ENCODE measurements around the gene SSBP3.

SSBP3 gene

GRCh38 chr1:54227891-54228310 lies 178.3 kb downstream of the SSBP3 start:
- H3K9ac ChIP-seq (ENCODE audit: low read length), result no peak overlapping the region
- DNase-seq (ENCODE audit: low read depth), result no peak
- H3K4me3 ChIP-seq (ENCODE audit: low read length), result no peak overlapping the region
- no peaks in the 10 kb centered on the region for H3K9me3 ChIP-seq (ENCODE audit: control insufficient read depth, low read length)
- H3K27me3 ChIP-seq (replicated peaks; ENCODE audit: control insufficient read depth, insufficient read depth, low read length), result no peaks in the 10 kb centered on the region
- H3K4me1 ChIP-seq (ENCODE audit: control insufficient read depth, insufficient read depth, low read length), result peaks cover 19% of the 10 kb centered on the region
- H3K36me3 ChIP-seq (ENCODE audit: control insufficient read depth, insufficient read depth, low read length, severe bottlenecking), result no peaks in the 10 kb centered on the region

GRCh38 chr1:54227091-54227602 lies 179.0 kb downstream of the SSBP3 start:
- H3K9me3 ChIP-seq (ENCODE audit: control insufficient read depth, low read length), result no peaks in the 10 kb centered on the region
- DNase-seq (ENCODE audit: low read depth), result peak; percentile 62
- H3K4me3 ChIP-seq (ENCODE audit: low read length), result no peak overlapping the region
- H3K4me1 ChIP-seq (ENCODE audit: control insufficient read depth, insufficient read depth, low read length), result peaks cover 19% of the 10 kb centered on the region
- H3K36me3 ChIP-seq (ENCODE audit: control insufficient read depth, insufficient read depth, low read length, severe bottlenecking), result no peaks in the 10 kb centered on the region
- no peak overlapping the region for H3K9ac ChIP-seq (ENCODE audit: low read length)
- no peaks in the 10 kb centered on the region for H3K27me3 ChIP-seq (replicated peaks; ENCODE audit: control insufficient read depth, insufficient read depth, low read length)

DNA sequence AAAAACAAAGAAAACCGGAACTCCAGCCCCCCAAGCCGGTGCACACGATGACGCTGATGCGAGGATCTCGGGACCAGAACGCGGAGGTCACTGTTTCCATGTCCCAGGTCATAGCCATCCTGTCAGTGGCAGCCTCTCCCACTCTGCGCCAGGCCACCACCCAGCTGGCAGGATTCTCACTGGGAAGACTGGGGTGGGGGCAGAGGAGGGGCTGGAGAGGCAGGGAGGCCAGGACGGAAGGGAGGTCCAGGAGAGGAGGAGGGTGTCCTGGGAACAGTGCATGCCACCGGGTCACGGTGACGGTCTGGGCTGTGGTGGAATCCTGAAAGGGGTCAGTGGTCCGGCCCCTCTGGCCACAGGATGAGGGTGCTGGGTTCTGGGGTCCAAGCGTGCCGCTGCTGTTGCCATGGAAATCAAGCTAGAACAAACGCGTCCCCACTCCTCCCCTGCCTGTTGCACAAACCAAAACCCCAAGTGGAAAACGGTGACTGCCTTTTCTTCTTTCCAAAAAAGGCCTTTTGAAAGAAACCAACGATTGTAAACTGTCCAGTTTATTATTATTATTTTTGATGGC lies 180.1 kb downstream of the SSBP3 start:
- no peaks in the 10 kb centered on the region for H3K36me3 ChIP-seq (ENCODE audit: control insufficient read depth, insufficient read depth, low read length, severe bottlenecking)
- no peak overlapping the region for H3K4me3 ChIP-seq (ENCODE audit: low read length)
- no peaks in the 10 kb centered on the region for H3K27me3 ChIP-seq (replicated peaks; ENCODE audit: control insufficient read depth, insufficient read depth, low read length)
- H3K9ac ChIP-seq (ENCODE audit: low read length), result no peak overlapping the region
- no peaks in the 10 kb centered on the region for H3K9me3 ChIP-seq (ENCODE audit: control insufficient read depth, low read length)
- no peak for DNase-seq (ENCODE audit: low read depth)
- H3K4me1 ChIP-seq (ENCODE audit: control insufficient read depth, insufficient read depth, low read length), result peaks cover 22% of the 10 kb centered on the region

DNA sequence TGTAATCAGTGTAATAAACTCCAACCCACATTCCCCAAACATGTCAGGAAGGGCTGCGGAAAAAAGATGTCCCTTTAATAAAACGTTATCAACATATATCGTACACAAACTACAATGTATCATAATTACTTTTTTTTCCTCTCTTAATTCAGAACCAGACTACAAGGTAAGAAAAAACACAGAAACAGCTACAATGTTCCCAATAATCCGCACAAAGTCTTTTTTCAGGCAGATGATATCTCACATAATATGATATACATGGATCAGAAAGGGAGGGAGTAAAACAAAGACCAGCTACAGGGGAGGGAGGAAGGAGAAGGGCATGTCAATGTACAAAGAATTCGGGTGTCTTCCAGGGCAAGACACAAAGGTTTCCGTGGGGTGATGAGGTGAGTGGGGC lies 180.8 kb downstream of the SSBP3 start:
- no peaks in the 10 kb centered on the region for H3K27me3 ChIP-seq (replicated peaks; ENCODE audit: control insufficient read depth, insufficient read depth, low read length)
- H3K9ac ChIP-seq (ENCODE audit: low read length), result no peak overlapping the region
- H3K36me3 ChIP-seq (ENCODE audit: control insufficient read depth, insufficient read depth, low read length, severe bottlenecking), result no peaks in the 10 kb centered on the region
- DNase-seq (ENCODE audit: low read depth), result no peak
- H3K4me3 ChIP-seq (ENCODE audit: low read length), result no peak overlapping the region
- H3K9me3 ChIP-seq (ENCODE audit: control insufficient read depth, low read length), result no peaks in the 10 kb centered on the region
- peaks cover 29% of the 10 kb centered on the region for H3K4me1 ChIP-seq (ENCODE audit: control insufficient read depth, insufficient read depth, low read length)

- Histone ChIP-seq H3K9me3 (ENCODE audit: control insufficient read depth, low read length) (no peaks in the 10 kb centered on the region), H3K27me3 (replicated peaks; ENCODE audit: control insufficient read depth, insufficient read depth, low read length) (no peaks in the 10 kb centered on the region), H3K4me3 (ENCODE audit: low read length) (no peak overlapping the region), H3K9ac (ENCODE audit: low read length) (no peak overlapping the region), H3K4me1 (ENCODE audit: control insufficient read depth, insufficient read depth, low read length) (peaks cover 39% of the 10 kb centered on the region), H3K36me3 (ENCODE audit: control insufficient read depth, insufficient read depth, low read length, severe bottlenecking) (no peaks in the 10 kb centered on the region)
- DNase-seq (ENCODE audit: low read depth), result no peak
These were observed 182.0 kb downstream of the SSBP3 start for GRCh38 chr1:54224233-54224632.

GRCh38 chr1:54223441-54224202 lies 182.6 kb downstream of the SSBP3 start:
- Histone ChIP-seq H3K4me1 (ENCODE audit: control insufficient read depth, insufficient read depth, low read length) (peaks cover 40% of the 10 kb centered on the region), H3K27me3 (replicated peaks; ENCODE audit: control insufficient read depth, insufficient read depth, low read length) (no peaks in the 10 kb centered on the region), H3K4me3 (ENCODE audit: low read length) (no peak overlapping the region), H3K9me3 (ENCODE audit: control insufficient read depth, low read length) (no peaks in the 10 kb centered on the region), H3K9ac (ENCODE audit: low read length) (no peak overlapping the region), H3K36me3 (ENCODE audit: control insufficient read depth, insufficient read depth, low read length, severe bottlenecking) (peaks cover 3% of the 10 kb centered on the region)
- DNase-seq (ENCODE audit: low read depth), result no peak

GRCh38 chr1:54222711-54223110 lies 183.5 kb downstream of the SSBP3 start:
- Histone ChIP-seq H3K9ac (ENCODE audit: low read length) (no peak overlapping the region), H3K9me3 (ENCODE audit: control insufficient read depth, low read length) (no peaks in the 10 kb centered on the region), H3K4me1 (ENCODE audit: control insufficient read depth, insufficient read depth, low read length) (peaks cover 36% of the 10 kb centered on the region), H3K36me3 (ENCODE audit: control insufficient read depth, insufficient read depth, low read length, severe bottlenecking) (peaks cover 12% of the 10 kb centered on the region), H3K4me3 (ENCODE audit: low read length) (no peak overlapping the region), H3K27me3 (replicated peaks; ENCODE audit: control insufficient read depth, insufficient read depth, low read length) (no peaks in the 10 kb centered on the region)
- no peak for DNase-seq (ENCODE audit: low read depth)

GRCh38 chr1:54221867-54222484 lies 184.2 kb downstream of the SSBP3 start:
- Histone ChIP-seq H3K9ac (ENCODE audit: low read length) (no peak overlapping the region), H3K4me1 (ENCODE audit: control insufficient read depth, insufficient read depth, low read length) (peaks cover 28% of the 10 kb centered on the region), H3K4me3 (ENCODE audit: low read length) (no peak overlapping the region), H3K36me3 (ENCODE audit: control insufficient read depth, insufficient read depth, low read length, severe bottlenecking) (peaks cover 19% of the 10 kb centered on the region), H3K9me3 (ENCODE audit: control insufficient read depth, low read length) (no peaks in the 10 kb centered on the region), H3K27me3 (replicated peaks; ENCODE audit: control insufficient read depth, insufficient read depth, low read length) (no peaks in the 10 kb centered on the region)
- DNase-seq (ENCODE audit: low read depth), result no peak

GRCh38 chr1:54221113-54221834 lies 184.9 kb downstream of the SSBP3 start:
- no peak for DNase-seq (ENCODE audit: low read depth)
- peak overlapping the region; percentile 70 for H3K4me3 ChIP-seq (ENCODE audit: low read length)
- peaks cover 28% of the 10 kb centered on the region for H3K4me1 ChIP-seq (ENCODE audit: control insufficient read depth, insufficient read depth, low read length)
- no peaks in the 10 kb centered on the region for H3K27me3 ChIP-seq (replicated peaks; ENCODE audit: control insufficient read depth, insufficient read depth, low read length)
- H3K9me3 ChIP-seq (ENCODE audit: control insufficient read depth, low read length), result no peaks in the 10 kb centered on the region
- peak overlapping the region; percentile 77 for H3K9ac ChIP-seq (ENCODE audit: low read length)
- H3K36me3 ChIP-seq (ENCODE audit: control insufficient read depth, insufficient read depth, low read length, severe bottlenecking), result peaks cover 26% of the 10 kb centered on the region

- Histone ChIP-seq H3K9ac (ENCODE audit: low read length) (peak overlapping the region; percentile 77), H3K4me3 (ENCODE audit: low read length) (peak overlapping the region; percentile 70), H3K4me1 (ENCODE audit: control insufficient read depth, insufficient read depth, low read length) (peaks cover 28% of the 10 kb centered on the region), H3K36me3 (ENCODE audit: control insufficient read depth, insufficient read depth, low read length, severe bottlenecking) (peaks cover 37% of the 10 kb centered on the region), H3K27me3 (replicated peaks; ENCODE audit: control insufficient read depth, insufficient read depth, low read length) (no peaks in the 10 kb centered on the region), H3K9me3 (ENCODE audit: control insufficient read depth, low read length) (no peaks in the 10 kb centered on the region)
- peak; percentile 19 for DNase-seq (ENCODE audit: low read depth)
These were observed 186.0 kb downstream of the SSBP3 start for GRCh38 chr1:54220004-54220811.

Data from adipocyte (in vitro differentiated cells).